ENCODE data around the gene DTNBP1.

DTNBP1 gene

GRCh38 chr6:15474196-15474595 lies 188.6 kb downstream of the DTNBP1 start:
- DNase-seq = no peak

DNA sequence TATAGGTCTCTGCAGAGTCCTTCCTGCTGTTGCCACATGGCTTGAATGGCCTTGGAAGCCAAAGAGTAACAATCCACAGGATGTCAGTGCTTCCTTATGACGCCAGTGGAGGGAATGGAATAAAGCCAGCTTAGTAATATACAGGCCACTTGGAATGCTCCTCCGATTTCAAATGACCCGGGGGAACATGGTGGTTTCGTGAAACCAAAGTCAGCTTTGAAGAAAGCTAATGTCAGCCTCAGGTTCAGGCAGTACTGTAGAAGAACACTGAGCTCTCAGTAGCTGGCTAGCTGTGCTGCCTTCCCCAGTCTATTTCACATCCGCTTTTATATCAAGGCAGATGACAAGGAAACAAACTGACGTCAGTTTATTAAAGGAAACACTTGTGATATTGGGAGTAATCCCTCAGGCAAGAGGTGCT lies 189.1 kb downstream of the DTNBP1 start:
- DNase-seq = no peak

DNA sequence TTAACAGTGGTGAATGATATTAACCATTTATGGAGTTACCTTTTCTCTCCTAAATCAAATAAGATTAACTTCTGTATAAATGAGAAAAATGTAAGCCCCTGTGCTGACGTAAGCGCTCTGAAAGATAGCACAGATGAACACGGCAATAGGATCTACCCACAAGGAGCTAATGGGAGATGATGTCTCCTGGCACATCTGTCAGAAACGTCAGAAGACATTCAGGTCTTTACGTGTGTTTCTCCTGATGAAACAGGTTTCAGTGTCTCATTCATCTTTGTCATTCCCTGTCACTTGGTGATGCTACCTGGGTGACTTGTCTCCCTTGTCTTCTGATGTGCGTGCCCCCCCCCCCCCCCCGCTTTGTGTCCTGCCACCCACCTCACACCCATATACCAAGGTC lies 189.7 kb downstream of the DTNBP1 start:
- DNase-seq = no peak
